ENCODE data around the gene CEP83. TPM values are rescaled to one million over a fixed set of nuclear protein-coding genes. Genes with fewer than 3 reads are reported as not detected.

CEP83 gene
- total and polyA plus RNA-seq, 10 donors, result 6.8 to 29.0 (median 14.0) TPM

DNA sequence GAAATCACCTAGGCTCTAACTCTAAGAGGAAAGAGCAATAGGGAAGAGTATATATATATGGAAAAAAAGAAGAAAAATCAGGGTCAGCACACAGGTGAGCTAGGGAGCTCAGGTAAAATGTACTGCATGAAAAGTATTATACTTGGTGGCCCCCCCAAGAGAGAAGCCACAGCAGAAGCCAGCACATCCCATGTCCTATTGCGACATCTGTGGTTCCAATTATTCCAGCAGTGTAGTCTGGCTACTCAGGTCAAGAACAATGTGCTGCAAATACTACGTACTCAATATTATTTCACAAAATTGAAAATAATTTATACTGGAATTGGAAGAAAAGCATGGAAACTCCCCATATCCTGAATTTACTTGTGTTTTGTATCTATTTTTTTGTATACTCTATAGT, 85.5 kb downstream of the CEP83 start:
- Histone ChIP-seq H3K27ac (no peak overlapping the region), H3K4me3 (no peak overlapping the region), H3K36me3 (peaks cover 0 to 19% (median 0%) of the 10 kb centered on the region in 6 donors), H3K4me1 (peaks cover 0 to 4% (median 0%) of the 10 kb centered on the region in 6 donors), H3K9me3 (no peaks in the 10 kb centered on the region), H3K27me3 (replicated peaks in 1 of 7) (no peaks in the 10 kb centered on the region)
- intact Hi-C loops (cut with DNase I; ENCODE audit: low total_unique reads), result no loop called here
- no peak for DNase-seq
- WGBS, 5 donors, result 87 to 99% (median 92%) methylated on average over 2 of the region's 2 CpGs
- TF ChIP-seq POLR2A (IDR thresholded peaks at IDR 0.05) (no peak), POLR2AphosphoS5 (IDR thresholded peaks at IDR 0.05) (no peak)
- TF ChIP-seq, protein P1, sequence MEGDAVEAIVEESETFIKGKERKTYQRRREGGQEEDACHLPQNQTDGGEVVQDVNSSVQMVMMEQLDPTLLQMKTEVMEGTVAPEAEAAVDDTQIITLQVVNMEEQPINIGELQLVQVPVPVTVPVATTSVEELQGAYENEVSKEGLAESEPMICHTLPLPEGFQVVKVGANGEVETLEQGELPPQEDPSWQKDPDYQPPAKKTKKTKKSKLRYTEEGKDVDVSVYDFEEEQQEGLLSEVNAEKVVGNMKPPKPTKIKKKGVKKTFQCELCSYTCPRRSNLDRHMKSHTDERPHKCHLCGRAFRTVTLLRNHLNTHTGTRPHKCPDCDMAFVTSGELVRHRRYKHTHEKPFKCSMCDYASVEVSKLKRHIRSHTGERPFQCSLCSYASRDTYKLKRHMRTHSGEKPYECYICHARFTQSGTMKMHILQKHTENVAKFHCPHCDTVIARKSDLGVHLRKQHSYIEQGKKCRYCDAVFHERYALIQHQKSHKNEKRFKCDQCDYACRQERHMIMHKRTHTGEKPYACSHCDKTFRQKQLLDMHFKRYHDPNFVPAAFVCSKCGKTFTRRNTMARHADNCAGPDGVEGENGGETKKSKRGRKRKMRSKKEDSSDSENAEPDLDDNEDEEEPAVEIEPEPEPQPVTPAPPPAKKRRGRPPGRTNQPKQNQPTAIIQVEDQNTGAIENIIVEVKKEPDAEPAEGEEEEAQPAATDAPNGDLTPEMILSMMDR (IDR thresholded peaks at IDR 0.05 in 8 of 11, conservative IDR thresholded peaks at IDR 0.05 in 3 of 11), result no peak

GRCh38 chr12:94372461-94372860, 87.2 kb downstream of the CEP83 start:
- intact Hi-C loops (cut with DNase I; ENCODE audit: low total_unique reads), result no loop called here
- peaks cover 0 to 4% (median 0%) of the 10 kb centered on the region in 6 donors for H3K4me1 ChIP-seq
- TF ChIP-seq POLR2A (IDR thresholded peaks at IDR 0.05) (no peak), POLR2AphosphoS5 (IDR thresholded peaks at IDR 0.05) (no peak)
- TF ChIP-seq, protein P1 (IDR thresholded peaks at IDR 0.05 in 8 of 11, conservative IDR thresholded peaks at IDR 0.05 in 3 of 11), result no peak
- peaks cover 0 to 6% (median 0%) of the 10 kb centered on the region in 6 donors for H3K36me3 ChIP-seq
- H3K27me3 ChIP-seq (replicated peaks in 1 of 7), result no peaks in the 10 kb centered on the region
- no peak for DNase-seq
- H3K4me3 ChIP-seq, result no peak overlapping the region
- H3K27ac ChIP-seq, result no peak overlapping the region
- H3K9me3 ChIP-seq, result no peaks in the 10 kb centered on the region
- 62 to 73% (median 69%) methylated on average over 2 of the region's 2 CpGs for WGBS, 5 donors

DNA sequence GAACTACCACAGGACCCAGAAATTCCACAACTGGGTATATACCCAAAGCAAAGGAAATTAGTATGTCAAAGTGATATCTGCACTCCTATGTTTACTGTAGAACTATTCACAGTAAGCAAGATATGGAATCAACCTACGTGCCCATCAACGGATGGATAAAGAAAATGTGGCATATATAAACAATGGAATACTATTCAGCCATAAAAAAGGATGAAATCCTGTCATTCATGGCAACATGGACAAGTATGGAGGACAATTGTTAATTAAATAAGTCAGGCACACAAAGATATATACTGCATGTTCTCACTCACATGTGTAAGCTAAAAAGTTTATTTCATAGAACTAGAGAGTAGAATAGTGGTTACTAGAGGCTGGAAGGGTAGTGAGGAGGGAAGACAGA, 97.0 kb downstream of the CEP83 start:
- Histone ChIP-seq H3K4me3 (no peak overlapping the region), H3K4me1 (no peaks in the 10 kb centered on the region), H3K9me3 (peaks cover 10 to 48% (median 35%) of the 10 kb centered on the region in 8 donors), H3K27ac (no peak overlapping the region), H3K36me3 (peaks cover 0 to 14% (median 2%) of the 10 kb centered on the region in 6 donors), H3K27me3 (replicated peaks in 1 of 7) (no peaks in the 10 kb centered on the region)
- intact Hi-C loops (cut with DNase I; ENCODE audit: low total_unique reads), result no loop called here
- no peak for DNase-seq
- TF ChIP-seq POLR2AphosphoS5 (IDR thresholded peaks at IDR 0.05) (no peak), POLR2A (IDR thresholded peaks at IDR 0.05) (no peak)
- TF ChIP-seq, protein P1 (IDR thresholded peaks at IDR 0.05 in 8 of 11, conservative IDR thresholded peaks at IDR 0.05 in 3 of 11), result no peak
- 94 to 99% (median 97%) methylated on average over 2 of the region's 2 CpGs for WGBS, 5 donors

DNA sequence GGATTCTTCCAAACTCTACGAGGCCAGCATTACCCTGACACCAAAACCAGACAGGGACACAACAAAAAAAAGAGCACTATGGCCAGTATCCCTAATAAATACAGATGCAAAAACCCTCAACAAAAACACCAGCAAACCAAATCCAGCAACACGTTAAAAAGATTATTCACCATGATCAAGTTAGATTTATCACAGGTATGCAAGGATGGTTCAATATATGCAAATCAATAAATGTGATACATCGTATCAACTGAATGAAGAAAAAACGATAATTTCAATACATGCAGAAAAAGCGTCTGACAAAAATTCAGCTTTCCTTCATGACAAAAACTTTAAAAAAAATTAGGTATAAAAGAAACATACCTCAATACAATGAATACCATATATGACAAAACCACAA, 99.9 kb downstream of the CEP83 start:
- no peaks in the 10 kb centered on the region for H3K4me1 ChIP-seq
- no peak for DNase-seq
- TF ChIP-seq, protein P1 (IDR thresholded peaks at IDR 0.05 in 8 of 11, conservative IDR thresholded peaks at IDR 0.05 in 3 of 11), result no peak
- no peak for TF ChIP-seq POLR2A (IDR thresholded peaks at IDR 0.05)
- no peak for TF ChIP-seq POLR2AphosphoS5 (IDR thresholded peaks at IDR 0.05)
- no peak overlapping the region for H3K27ac ChIP-seq
- intact Hi-C loops (cut with DNase I; ENCODE audit: low total_unique reads), result no loop called here
- H3K4me3 ChIP-seq, result no peak overlapping the region
- no peaks in the 10 kb centered on the region for H3K27me3 ChIP-seq (replicated peaks in 1 of 7)
- H3K9me3 ChIP-seq, result peaks cover 10 to 72% (median 45%) of the 10 kb centered on the region in 8 donors
- 95 to 99% (median 96%) methylated on average over 5 of the region's 5 CpGs for WGBS, 5 donors
- H3K36me3 ChIP-seq, result peaks cover 0 to 21% (median 2%) of the 10 kb centered on the region in 6 donors

Measured in spleen (tissue), 11 donors.